HepG2 (cell line): Measurements from ENCODE around the gene TXNRD2. TPM values are rescaled to one million over a fixed set of nuclear protein-coding genes. Genes with fewer than 3 reads are reported as not detected.
A peak's percentile ranks its signal among the peaks of the same experiment; 100 is the strongest.

Source experiments
- BHLHE40 ChIP-seq: IDR thresholded peaks from 2 replicates; pipeline ENCODE4 v1.6.1; 2011; ENCODE audit warnings: low read length, improper control_type of control experiment
- HNRNPH1 ChIP-seq: fragments of 200-400 bp; formaldehyde crosslinking; optimal IDR thresholded peaks from 2 replicates; pipeline ENCODE3; 2017; ENCODE audit warnings: mild to moderate bottlenecking, low read depth, low read length
- HOXA3 ChIP-seq: sonication (generic); formaldehyde crosslinking; IDR thresholded peaks from 2 replicates; pipeline ENCODE4 v1.5.0; 2020; ENCODE audit warnings: missing genetic modification reagents
- ISX ChIP-seq: sonication (generic); formaldehyde crosslinking; conservative IDR thresholded peaks from 2 replicates; pipeline ENCODE4 v1.5.0; 2020; ENCODE audit warnings: missing genetic modification reagents
- MEF2D ChIP-seq: sonication (generic); formaldehyde crosslinking; IDR thresholded peaks from 2 replicates; pipeline ENCODE4 v1.5.1; 2020; ENCODE audit warnings: mild to moderate bottlenecking, missing genetic modification reagents
- MEIS2 ChIP-seq: sonication (generic); formaldehyde crosslinking; IDR thresholded peaks from 2 replicates; pipeline ENCODE4 v1.9.0; 2021; ENCODE audit warnings: mild to moderate bottlenecking, missing genetic modification reagents
- POLR2A ChIP-seq, 2 experiments: IDR thresholded peaks; 2 replicates each; pipeline ENCODE4 v1.6.1; 2011; ENCODE audit warnings: low read depth in 2 of 2, low read length in 2 of 2, mild to moderate bottlenecking in 1 of 2, moderate library complexity in 1 of 2; ENCODE audit not compliant: insufficient read depth in 1 of 2
- RBM39 ChIP-seq: fragments of 200-400 bp; formaldehyde crosslinking; IDR thresholded peaks from one replicate; pipeline ENCODE4 v1.6.1; 2018; ENCODE audit warnings: antibody characterized with exemption, mild to moderate bottlenecking, low read depth, low read length; ENCODE audit not compliant: poor library complexity, severe bottlenecking
- SAP130 ChIP-seq: IDR thresholded peaks from 2 replicates; pipeline ENCODE4 v1.6.1; 2016; ENCODE audit warnings: low read depth
- TOE1 ChIP-seq: sonication (generic); formaldehyde crosslinking; IDR thresholded peaks from 2 replicates; pipeline ENCODE4 v1.4.0; 2020; ENCODE audit warnings: mild to moderate bottlenecking, missing genetic modification reagents
- ZNF33B ChIP-seq: sonication (generic); formaldehyde crosslinking; IDR thresholded peaks from 2 replicates; pipeline ENCODE4 v1.5.1; 2020; ENCODE audit warnings: mild to moderate bottlenecking, missing genetic modification reagents
- ZNF496 ChIP-seq: sonication (generic); formaldehyde crosslinking; IDR thresholded peaks from 2 replicates; pipeline ENCODE4 v1.8.1; 2023; ENCODE audit warnings: mild to moderate bottlenecking, moderate library complexity, missing genetic modification reagents; ENCODE audit not compliant: insufficient replicate concordance
- ZNF563 ChIP-seq: sonication (generic); formaldehyde crosslinking; IDR thresholded peaks from 2 replicates; pipeline ENCODE4 v1.8.0; 2022; ENCODE audit warnings: mild to moderate bottlenecking, moderate library complexity, missing genetic modification reagents
- ZNF768 ChIP-seq: sonication (generic); formaldehyde crosslinking; IDR thresholded peaks from 2 replicates; pipeline ENCODE4 v1.4.0; 2020; ENCODE audit warnings: missing genetic modification reagents
- polyA plus RNA-seq, 8 experiments: library from polyadenylated mRNA; depleted of rRNA in 3 of 8; stranded (reverse) in 7 of 8; unstranded in 1 of 8; fragments of >200 nt; fragmentation: Illumina TruSeq in 4 of 8; extraction: Trizol in 4 of 8; gene quantifications; 2 replicates each; pipeline versions ENCODE4 v1.2.1 to v1.2.3, GENCODE V29; 2011 to 2016; ENCODE audit warnings: low read depth in 4 of 8, missing spikeins in 1 of 8, mixed read lengths in 1 of 8; ENCODE audit not compliant: insufficient read depth in 1 of 8
- total RNA-seq, 5 experiments: library from RNA; depleted of rRNA; stranded (reverse); fragments of >200 nt; fragmentation: Illumina TruSeq; extraction: Trizol; gene quantifications; 2 replicates each; pipeline ENCODE4 v1.2.3, GENCODE V29; 2016; ENCODE audit warnings: low read depth in 1 of 5
- TF ChIP-seq, protein P1 (sequence below): IDR thresholded peaks from 2 replicates; pipeline ENCODE4 v1.4.0; 2020; ENCODE audit warnings: mild to moderate bottlenecking, missing genetic modification reagents
- TF ChIP-seq, protein P2 (sequence below): sonication (generic); formaldehyde crosslinking; IDR thresholded peaks from 2 replicates; pipeline ENCODE4 v1.9.0; 2022; ENCODE audit warnings: low read depth, missing genetic modification reagents
- TF ChIP-seq, protein P3 (sequence below): sonication (generic); formaldehyde crosslinking; IDR thresholded peaks from 2 replicates; pipeline ENCODE4 v1.8.0; 2022; ENCODE audit warnings: mild to moderate bottlenecking, missing genetic modification reagents
- TF ChIP-seq, protein P4 (sequence below): IDR thresholded peaks from 2 replicates; pipeline ENCODE4 v1.6.1; 2016
- TF ChIP-seq, protein P5 (sequence below): sonication (generic); formaldehyde crosslinking; IDR thresholded peaks from 2 replicates; pipeline ENCODE4 v1.8.0; 2022; ENCODE audit warnings: missing genetic modification reagents, mild to moderate bottlenecking, inconsistent platforms, borderline replicate concordance
- TF ChIP-seq, protein P6 (sequence below): sonication (generic); formaldehyde crosslinking; IDR thresholded peaks from 2 replicates; pipeline ENCODE4 v1.5.0; 2020; ENCODE audit warnings: missing genetic modification reagents, mild to moderate bottlenecking, borderline replicate concordance

TXNRD2 gene
- total and polyA plus RNA-seq, 2 of the 13 experiments (the other 11 are each of a cell fraction or from before 2014, with no cell fraction given): 17.5 to 18.6 TPM

DNA sequence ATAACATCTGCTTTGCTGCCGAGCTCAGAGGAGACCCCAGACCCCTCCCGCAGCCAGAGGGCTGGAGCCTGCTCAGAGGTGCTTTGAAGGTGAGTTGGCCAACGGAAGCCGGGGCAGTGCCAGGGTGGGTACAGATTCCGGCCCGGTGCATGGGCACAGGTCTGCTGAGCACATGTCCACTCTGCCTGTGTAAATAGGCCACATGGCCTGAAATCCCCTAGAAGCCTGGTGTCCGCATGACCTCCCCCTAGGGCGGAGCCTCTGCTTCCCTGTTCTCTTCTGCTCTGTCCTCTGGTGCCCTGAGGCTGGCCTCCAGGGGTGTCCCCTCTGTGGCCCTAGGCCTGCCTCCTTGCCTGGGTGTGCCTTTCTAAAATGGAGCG, 19.6 kb upstream of the TXNRD2 start (continued):
- TF ChIP-seq, protein P1, sequence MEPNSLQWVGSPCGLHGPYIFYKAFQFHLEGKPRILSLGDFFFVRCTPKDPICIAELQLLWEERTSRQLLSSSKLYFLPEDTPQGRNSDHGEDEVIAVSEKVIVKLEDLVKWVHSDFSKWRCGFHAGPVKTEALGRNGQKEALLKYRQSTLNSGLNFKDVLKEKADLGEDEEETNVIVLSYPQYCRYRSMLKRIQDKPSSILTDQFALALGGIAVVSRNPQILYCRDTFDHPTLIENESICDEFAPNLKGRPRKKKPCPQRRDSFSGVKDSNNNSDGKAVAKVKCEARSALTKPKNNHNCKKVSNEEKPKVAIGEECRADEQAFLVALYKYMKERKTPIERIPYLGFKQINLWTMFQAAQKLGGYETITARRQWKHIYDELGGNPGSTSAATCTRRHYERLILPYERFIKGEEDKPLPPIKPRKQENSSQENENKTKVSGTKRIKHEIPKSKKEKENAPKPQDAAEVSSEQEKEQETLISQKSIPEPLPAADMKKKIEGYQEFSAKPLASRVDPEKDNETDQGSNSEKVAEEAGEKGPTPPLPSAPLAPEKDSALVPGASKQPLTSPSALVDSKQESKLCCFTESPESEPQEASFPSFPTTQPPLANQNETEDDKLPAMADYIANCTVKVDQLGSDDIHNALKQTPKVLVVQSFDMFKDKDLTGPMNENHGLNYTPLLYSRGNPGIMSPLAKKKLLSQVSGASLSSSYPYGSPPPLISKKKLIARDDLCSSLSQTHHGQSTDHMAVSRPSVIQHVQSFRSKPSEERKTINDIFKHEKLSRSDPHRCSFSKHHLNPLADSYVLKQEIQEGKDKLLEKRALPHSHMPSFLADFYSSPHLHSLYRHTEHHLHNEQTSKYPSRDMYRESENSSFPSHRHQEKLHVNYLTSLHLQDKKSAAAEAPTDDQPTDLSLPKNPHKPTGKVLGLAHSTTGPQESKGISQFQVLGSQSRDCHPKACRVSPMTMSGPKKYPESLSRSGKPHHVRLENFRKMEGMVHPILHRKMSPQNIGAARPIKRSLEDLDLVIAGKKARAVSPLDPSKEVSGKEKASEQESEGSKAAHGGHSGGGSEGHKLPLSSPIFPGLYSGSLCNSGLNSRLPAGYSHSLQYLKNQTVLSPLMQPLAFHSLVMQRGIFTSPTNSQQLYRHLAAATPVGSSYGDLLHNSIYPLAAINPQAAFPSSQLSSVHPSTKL (CRISPR knock-in tag): no peak
- TF ChIP-seq SAP130 (no peak), ISX (CRISPR knock-in tag) (no peak), MEF2D (CRISPR knock-in tag) (no peak), ZNF563 (CRISPR knock-in tag) (0 out of 2 replicates have a peak, but pooled peaks have one; percentile 46), ZNF768 (CRISPR knock-in tag) (0 out of 2 replicates have a peak, but pooled peaks have one; percentile 12), ZNF496 (CRISPR knock-in tag) (no peak), RBM39 (no peak), TOE1 (CRISPR knock-in tag) (no peak), HOXA3 (CRISPR knock-in tag) (peak; percentile 30; the same call in 1 of the 2 replicates), HNRNPH1 (no peak), POLR2A (IDR thresholded peaks at IDR 0.05; ENCODE audit: insufficient read depth in 1 of 2, low read depth in 2 of 2, low read length in 2 of 2) (peak in 1 of 2 experiments; percentile 36; a peak in 1 of 4 replicates), ZNF33B (no peak), BHLHE40 (no peak), MEIS2 (no peak)
- TF ChIP-seq, protein P2, sequence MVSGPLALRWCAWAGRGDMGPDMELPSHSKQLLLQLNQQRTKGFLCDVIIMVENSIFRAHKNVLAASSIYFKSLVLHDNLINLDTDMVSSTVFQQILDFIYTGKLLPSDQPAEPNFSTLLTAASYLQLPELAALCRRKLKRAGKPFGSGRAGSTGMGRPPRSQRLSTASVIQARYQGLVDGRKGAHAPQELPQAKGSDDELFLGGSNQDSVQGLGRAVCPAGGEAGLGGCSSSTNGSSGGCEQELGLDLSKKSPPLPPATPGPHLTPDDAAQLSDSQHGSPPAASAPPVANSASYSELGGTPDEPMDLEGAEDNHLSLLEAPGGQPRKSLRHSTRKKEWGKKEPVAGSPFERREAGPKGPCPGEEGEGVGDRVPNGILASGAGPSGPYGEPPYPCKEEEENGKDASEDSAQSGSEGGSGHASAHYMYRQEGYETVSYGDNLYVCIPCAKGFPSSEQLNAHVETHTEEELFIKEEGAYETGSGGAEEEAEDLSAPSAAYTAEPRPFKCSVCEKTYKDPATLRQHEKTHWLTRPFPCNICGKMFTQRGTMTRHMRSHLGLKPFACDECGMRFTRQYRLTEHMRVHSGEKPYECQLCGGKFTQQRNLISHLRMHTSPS: peak; percentile 85; the same call in 1 of the 2 replicates
- TF ChIP-seq, protein P3, sequence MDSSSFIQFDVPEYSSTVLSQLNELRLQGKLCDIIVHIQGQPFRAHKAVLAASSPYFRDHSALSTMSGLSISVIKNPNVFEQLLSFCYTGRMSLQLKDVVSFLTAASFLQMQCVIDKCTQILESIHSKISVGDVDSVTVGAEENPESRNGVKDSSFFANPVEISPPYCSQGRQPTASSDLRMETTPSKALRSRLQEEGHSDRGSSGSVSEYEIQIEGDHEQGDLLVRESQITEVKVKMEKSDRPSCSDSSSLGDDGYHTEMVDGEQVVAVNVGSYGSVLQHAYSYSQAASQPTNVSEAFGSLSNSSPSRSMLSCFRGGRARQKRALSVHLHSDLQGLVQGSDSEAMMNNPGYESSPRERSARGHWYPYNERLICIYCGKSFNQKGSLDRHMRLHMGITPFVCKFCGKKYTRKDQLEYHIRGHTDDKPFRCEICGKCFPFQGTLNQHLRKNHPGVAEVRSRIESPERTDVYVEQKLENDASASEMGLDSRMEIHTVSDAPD (CRISPR knock-in tag): no peak
- TF ChIP-seq, protein P4, sequence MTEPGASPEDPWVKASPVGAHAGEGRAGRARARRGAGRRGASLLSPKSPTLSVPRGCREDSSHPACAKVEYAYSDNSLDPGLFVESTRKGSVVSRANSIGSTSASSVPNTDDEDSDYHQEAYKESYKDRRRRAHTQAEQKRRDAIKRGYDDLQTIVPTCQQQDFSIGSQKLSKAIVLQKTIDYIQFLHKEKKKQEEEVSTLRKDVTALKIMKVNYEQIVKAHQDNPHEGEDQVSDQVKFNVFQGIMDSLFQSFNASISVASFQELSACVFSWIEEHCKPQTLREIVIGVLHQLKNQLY (CRISPR knock-in tag): peak; percentile 22; the same call in 1 of the 2 replicates
- TF ChIP-seq, protein P5, sequence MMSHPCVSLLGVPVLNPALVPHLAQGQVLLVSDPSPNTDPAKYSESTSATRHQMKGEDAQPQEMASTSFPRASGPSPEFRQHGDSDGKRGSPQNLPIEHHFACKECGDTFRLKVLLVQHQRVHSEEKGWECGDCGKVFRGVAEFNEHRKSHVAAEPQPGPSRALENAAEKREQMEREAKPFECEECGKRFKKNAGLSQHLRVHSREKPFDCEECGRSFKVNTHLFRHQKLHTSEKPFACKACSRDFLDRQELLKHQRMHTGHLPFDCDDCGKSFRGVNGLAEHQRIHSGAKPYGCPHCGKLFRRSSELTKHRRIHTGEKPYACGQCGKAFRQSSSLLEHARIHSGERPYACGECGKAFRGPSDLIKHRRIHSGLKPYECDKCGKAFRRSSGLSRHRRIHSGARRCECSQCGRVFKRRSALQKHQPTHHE (CRISPR knock-in tag): no peak
- TF ChIP-seq, protein P6, sequence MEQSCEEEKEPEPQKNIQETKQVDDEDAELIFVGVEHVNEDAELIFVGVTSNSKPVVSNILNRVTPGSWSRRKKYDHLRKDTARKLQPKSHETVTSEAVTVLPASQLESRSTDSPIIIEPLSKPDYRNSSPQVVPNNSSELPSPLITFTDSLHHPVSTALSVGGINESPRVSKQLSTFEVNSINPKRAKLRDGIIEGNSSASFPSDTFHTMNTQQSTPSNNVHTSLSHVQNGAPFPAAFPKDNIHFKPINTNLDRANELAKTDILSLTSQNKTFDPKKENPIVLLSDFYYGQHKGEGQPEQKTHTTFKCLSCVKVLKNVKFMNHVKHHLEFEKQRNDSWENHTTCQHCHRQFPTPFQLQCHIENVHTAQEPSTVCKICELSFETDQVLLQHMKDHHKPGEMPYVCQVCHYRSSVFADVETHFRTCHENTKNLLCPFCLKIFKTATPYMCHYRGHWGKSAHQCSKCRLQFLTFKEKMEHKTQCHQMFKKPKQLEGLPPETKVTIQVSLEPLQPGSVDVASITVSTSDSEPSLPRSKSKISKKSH: no peak
